Dermis blood vessel endothelial cell (primary cell): ENCODE results near the gene THAP3. TPM values are rescaled to one million over a fixed set of nuclear protein-coding genes. Genes with fewer than 3 reads are reported as not detected.
A peak's percentile ranks its signal among the peaks of the same experiment; 100 is the strongest.
"Not testable (repeated sequence)": the region's sequence is repeated elsewhere in the genome, so short reads cannot be mapped to it uniquely, and the experiment has no call there.

Experiments used
- DNase-seq: peaks from one replicate; pipeline ENCODE4 v3.0.0; 2010
- total RNA-seq: library from RNA; depleted of rRNA; stranded (reverse); fragments of >200 nt; gene quantifications from 2 replicates; pipeline ENCODE4 v1.2.3, GENCODE V29; 2014

The THAP3 gene
- total RNA-seq, 1 donor from 2014 or later = 23.5 TPM

DNA sequence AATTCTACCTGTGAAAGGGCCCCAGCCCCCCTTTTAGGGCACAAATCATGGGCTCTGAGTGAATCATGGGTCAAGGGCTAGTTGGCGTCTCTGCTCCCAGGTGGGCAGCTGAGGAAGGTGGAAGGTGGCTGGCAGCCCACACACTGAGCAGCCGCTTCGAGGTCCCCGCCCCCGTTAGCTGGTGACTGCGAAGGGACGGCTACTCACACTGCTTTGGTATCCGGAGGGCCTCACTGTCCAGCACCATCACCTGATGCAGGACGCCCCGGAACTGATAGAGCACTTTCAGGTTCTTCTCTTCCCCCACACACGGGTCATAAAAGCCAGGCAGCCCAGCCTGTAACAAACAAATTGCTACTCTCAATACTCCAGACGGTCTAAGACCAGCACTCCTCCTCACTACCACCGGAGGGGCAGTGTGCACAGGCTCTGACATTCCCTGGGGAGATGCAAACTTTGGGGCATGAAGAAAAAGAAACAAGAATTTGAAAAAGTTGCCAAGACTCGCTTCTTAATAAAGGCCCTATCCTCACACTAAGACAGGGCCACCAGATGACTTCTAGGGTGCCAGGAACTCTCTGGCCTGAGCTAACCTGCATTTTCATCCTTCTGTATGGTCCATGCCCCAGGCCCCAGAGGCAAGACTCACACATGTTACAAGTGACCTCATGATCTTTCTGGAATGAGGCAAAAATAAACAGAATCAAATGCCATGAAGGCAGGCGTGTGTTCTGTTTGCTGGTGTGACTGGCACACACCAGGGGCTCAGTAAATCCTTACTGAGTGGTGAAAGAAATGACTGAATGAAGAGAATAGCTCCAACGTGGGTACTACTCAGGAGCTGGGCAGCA, 11.5 kb downstream of the THAP3 start:
- DNase-seq = no peak

- not testable (repeated sequence) for DNase-seq
These were observed 12.1 kb downstream of the THAP3 start for GRCh38 chr1:6636778-6637177.

DNA sequence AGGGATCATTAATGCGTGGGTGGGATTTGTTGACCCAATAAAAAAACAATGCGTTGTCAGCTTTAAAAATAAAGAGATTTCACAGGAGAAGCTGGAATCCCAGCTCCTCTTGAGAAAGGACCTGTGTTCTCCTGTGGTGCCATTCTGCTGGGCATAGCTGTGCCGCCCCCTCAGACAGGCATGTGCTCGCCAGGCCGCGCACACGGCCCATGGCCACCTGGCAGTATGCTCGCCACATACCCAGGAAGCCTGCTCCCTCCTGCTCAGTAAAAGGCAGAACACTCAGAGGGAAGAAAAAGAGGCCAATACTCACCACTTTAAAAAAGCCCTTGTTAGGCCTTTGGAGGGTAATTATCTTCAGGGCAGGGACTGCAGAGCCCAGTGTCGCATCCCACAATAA, 13.1 kb downstream of the THAP3 start:
- no peak for DNase-seq

DNA sequence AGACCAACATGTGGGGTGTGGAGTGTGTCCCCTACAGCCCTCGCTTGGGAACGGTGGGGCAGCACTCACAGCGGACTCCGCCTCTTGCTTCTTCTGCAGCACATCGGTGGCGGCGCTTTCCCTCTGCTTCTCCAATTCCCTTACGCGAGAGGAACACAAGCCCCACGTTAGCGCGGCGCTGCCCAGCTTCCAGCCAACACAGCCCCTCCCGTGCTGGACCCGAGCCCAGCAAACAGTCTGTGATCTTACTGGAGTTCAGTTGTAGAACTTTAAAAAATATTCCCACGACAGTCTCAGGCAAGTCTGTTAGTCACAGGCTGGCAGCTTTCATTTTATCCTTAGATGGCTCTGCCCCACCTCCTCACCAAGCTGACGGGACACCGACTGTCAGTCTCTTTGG, 13.6 kb downstream of the THAP3 start:
- DNase-seq = no peak

DNA sequence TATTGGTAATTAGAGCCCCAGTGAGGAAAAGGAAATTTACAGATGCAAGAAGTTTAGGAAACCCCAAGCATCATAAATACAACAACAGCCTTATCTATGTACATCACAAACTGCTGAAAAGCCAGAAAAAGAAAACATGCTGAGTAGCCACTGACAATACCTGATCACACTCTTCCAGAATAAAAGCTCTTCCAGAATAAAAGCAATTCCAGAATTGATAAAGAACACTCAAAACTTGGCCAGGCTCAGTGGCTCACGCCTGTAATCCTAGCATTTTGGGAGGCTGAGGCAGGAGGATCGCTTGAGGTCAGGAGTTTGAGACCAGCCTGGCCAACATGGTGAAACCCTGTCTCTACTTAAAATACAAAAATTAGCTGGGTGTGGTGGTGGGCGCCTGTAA, 16.2 kb downstream of the THAP3 start:
- not testable (repeated sequence) for DNase-seq

DNA sequence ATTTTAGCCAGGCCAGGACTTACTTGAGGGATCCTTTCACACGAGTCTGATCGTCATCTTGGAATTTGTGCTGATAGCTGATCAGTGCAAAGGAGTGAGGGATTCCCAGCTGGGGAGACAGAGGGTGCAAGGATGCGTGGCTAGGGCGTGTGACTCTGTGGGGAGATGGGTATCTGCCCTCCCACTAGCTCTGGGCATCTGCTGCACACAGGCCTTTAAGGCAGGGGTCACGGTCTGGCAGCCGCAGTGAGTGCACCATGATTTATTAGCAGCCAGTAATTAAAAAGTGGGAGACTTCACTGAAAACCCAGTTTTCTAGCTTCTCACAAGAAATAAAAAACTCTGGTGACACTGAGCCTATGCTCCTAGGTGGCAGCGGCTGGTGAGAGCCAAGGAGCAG, 20.4 kb downstream of the THAP3 start:
- DNase-seq = no peak

GRCh38 chr1:6646499-6647148, 22.0 kb downstream of the THAP3 start:
- DNase-seq = peak; percentile 66

GRCh38 chr1:6648556-6648955, 23.9 kb downstream of the THAP3 start:
- no peak for DNase-seq

DNA sequence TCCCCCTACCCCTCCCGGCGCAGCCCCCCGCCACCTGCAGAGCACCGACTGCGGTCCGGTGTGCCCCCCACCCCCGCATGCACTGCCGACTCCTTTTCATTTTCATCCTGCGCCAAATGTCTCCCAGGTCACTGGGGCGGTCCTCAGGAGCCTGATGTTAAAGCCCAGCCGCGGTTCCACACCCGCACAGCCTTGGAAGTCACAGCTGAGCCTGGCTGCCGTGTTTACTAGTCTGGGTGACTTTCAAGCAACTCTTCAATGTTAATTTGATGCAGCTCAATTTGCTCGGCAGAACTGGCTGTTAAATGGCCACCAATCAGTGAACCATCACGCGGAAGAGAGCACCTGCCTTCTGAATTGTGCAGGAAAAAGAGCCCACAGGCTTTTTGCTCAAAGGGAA, 27.2 kb downstream of the THAP3 start:
- DNase-seq = no peak

DNA sequence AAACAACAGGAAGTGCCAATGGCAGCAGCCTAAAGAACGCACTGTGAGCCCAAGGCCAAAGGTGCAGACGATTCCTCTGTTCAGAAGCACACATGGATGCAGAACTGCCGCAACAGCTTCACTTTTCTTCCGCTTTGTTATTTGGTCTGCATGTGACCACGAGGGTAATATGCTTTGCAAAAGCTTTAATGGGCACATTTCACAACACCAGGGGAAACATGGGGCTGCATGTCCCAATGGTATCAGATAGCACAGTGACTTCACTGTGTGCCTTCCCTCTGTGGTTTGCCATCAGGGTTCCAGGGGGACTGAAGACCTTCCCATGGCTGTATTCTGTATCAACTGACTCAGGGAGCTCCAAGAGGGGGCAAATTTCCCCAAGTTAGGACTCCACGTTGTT, 28.3 kb downstream of the THAP3 start:
- DNase-seq = no peak

DNA sequence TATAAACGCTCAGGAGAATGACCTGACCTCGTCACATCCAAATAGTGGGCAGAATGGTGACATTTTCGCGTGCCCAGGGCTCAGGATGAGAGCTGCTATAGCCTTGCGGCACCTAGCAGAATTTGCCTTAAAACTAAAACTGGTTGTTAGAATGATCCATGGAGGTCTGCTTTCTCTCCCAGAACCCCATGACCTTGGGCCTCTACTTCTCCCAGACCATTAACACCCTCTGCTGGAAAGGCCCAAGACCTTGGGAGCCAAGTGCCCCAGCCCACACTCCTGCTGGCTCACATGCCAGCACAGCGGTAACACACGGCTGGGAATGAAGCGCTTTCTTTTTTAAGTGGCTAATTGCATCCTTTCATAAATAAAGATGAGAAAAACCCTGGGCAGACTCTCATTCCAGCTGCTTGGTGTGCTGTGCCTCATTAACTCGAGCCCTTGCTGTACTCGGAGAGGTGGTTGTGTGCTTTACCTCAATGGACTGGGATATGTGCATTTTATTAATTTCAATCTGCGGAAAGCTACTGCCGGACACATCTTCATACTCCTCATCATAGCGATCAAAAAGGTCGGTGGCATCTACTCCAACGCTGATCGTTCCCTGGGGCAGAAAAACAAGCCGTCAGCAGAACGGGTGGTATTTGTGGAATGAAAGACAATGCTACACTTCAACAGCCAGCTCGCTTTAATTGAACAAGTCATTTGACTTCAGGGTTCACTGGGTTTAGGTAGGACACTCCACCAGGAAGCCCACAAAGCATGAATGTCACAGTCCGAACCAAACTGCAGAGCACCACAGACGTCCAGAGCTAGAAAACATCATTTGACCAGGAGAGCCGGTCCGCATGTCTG, 29.0 kb downstream of the THAP3 start:
- DNase-seq = no peak

DNA sequence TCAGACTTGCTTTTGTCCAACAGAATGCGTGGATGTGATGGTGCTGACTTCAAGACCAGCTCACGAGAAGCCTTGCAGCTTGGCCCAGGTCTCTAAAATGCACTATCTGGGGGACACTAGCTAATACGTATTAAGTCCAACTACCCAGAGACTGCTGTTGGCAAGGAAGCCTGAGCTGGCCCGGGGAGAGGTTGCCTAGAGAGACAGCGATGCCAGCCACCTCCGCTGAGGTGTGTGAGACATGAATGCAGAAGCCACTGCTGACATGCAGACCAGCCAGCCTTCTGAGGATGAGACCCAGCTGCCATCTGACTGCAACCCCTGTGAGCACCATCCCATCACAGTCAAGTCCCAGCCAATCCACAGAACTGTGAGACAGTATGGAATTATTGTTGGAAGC, 32.5 kb downstream of the THAP3 start:
- DNase-seq = no peak

- no peak for DNase-seq
These were observed 33.8 kb downstream of the THAP3 start for GRCh38 chr1:6658359-6659060.

GRCh38 chr1:6660415-6661049, 35.9 kb downstream of the THAP3 start:
- no peak for DNase-seq

GRCh38 chr1:6662468-6662867, 37.8 kb downstream of the THAP3 start:
- not testable (repeated sequence) for DNase-seq

DNA sequence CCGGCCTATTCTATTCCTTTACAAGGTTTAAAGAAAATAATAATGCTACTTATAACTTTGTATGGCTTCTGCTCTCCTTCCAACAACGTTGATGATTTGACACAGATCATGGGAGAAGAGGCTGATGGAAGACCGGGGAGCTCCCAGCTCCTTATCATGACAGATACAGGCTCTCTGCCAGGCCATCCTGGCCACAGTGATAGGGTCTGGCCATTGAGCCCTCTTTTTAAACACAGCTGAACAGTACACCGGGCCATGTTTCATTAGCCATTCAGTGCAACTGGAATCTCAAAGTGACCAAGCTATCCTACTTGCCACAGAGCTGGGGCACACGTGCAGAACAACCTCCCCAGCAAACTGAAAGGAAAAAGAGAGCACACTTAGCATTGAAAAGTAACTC, 42.0 kb downstream of the THAP3 start:
- no peak for DNase-seq

DNA sequence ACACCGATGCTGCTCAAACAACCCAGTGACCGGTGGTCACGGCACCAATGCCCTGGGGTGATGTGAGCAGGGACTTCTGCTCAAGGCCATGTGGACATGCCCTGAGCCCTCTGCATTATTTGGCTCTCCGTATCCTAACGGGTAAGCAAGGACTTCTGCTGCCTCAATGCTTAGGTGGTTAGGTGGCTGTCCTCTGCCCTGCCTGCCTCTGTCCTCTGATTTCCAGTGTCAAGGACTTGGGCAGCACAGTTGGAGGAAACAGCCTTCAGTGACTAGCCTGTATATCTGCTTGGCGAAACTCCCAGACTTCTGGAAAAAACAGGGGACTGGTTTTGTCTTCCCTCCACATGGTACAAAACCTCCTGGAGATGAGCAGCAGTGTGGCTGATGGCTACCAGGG, 42.5 kb downstream of the THAP3 start:
- no peak for DNase-seq

DNA sequence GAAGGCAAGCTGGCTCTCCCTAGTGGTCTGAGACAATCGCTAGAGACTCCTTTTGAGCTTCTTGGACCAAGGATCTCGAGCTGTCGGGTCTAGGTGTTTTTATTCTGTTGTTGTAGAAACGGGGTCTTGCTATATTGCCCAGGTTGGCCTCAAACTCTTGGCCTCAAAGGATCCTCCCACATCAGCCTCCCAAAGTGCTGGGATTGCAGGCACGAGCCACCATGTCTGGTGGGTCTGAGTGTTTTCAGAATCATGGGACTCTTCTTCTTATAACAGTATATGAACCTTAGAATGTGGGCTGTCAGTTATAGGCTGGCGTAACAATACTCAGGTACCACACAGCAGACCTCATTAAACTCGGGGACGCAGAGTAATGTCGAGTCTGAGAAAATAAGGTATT, 43.8 kb downstream of the THAP3 start:
- no peak for DNase-seq

DNA sequence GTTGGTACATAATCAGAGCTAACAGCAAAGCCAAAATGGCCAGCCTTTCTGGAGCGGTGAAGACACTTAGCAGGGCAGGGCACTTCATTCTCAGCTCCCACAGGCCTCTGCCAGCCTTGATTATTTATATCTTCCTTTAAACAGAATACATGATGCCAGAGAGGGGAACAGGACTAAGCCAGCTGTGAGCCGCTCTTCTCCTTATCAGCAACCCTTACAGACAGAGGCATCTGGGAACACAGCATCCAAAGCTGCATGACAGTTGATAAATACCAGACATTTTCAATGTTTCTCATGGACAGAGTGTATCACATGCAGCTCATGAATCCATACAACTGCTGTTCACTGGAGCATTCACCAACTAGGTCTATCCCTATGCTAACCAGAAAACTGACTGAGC, 47.9 kb downstream of the THAP3 start:
- no peak for DNase-seq

GRCh38 chr1:6673816-6674398, 49.2 kb downstream of the THAP3 start:
- no peak for DNase-seq

DNA sequence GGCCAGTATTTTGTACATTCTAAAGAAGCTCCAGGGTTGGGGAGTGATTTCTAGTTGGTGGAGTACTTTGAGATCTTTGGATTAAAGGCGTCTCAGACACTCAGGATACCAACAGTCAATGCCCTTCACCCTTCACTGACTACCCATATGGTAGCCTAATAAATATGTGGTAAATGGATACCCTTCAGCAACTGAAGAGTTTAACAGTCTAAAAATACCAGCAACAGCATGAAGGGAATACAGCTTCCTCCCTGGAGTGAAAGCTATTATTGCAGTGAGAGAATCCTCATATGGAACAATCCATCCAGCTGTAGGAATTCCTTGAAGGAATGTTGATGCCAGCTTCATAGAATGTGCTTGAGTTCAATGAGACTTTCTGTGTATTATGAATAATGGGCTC, 50.1 kb downstream of the THAP3 start:
- DNase-seq = no peak

- DNase-seq = no peak
These were observed 51.3 kb downstream of the THAP3 start for GRCh38 chr1:6675941-6676340.
